ENCODE results near the gene SERHL2. TPM values are rescaled to one million over a fixed set of nuclear protein-coding genes. Genes with fewer than 3 reads are reported as not detected.
"Not testable (repeated sequence)": the region's sequence is repeated elsewhere in the genome, so short reads cannot be mapped to it uniquely, and the experiment has no call there.

Gene SERHL2
- total RNA-seq, 1 donor from 2014 or later, result 0.69 TPM

- not testable (repeated sequence) for H3K27me3 Mint-ChIP-seq (ENCODE audit: unreplicated experiment); H3K4me3 Mint-ChIP-seq (ENCODE audit: unreplicated experiment); H3K27ac Mint-ChIP-seq (ENCODE audit: unreplicated experiment); H3K4me1 Mint-ChIP-seq (ENCODE audit: unreplicated experiment); DNase-seq (ENCODE audit: low spot score); H3K9me3 Mint-ChIP-seq (ENCODE audit: unreplicated experiment); H3K36me3 Mint-ChIP-seq (ENCODE audit: low read depth, unreplicated experiment)
These were observed 17.3 kb downstream of the SERHL2 start for GRCh38 chr22:42571068-42571467.

GRCh38 chr22:42574046-42574445 lies 20.3 kb downstream of the SERHL2 start:
- H3K36me3 Mint-ChIP-seq (ENCODE audit: low read depth, unreplicated experiment), result peaks cover 10% of the 10 kb centered on the region
- not testable (repeated sequence) for H3K4me3 Mint-ChIP-seq (ENCODE audit: unreplicated experiment); H3K4me1 Mint-ChIP-seq (ENCODE audit: unreplicated experiment); H3K27ac Mint-ChIP-seq (ENCODE audit: unreplicated experiment); H3K27me3 Mint-ChIP-seq (ENCODE audit: unreplicated experiment); H3K9me3 Mint-ChIP-seq (ENCODE audit: unreplicated experiment); DNase-seq (ENCODE audit: low spot score)

- H3K27me3 Mint-ChIP-seq (ENCODE audit: unreplicated experiment); H3K4me3 Mint-ChIP-seq (ENCODE audit: unreplicated experiment); H3K4me1 Mint-ChIP-seq (ENCODE audit: unreplicated experiment); DNase-seq (ENCODE audit: low spot score); H3K9me3 Mint-ChIP-seq (ENCODE audit: unreplicated experiment); H3K27ac Mint-ChIP-seq (ENCODE audit: unreplicated experiment): not testable (repeated sequence)
- peaks cover 10% of the 10 kb centered on the region for H3K36me3 Mint-ChIP-seq (ENCODE audit: low read depth, unreplicated experiment)
These were observed 20.7 kb downstream of the SERHL2 start for GRCh38 chr22:42574468-42574867.

- not testable (repeated sequence) for H3K9me3 Mint-ChIP-seq (ENCODE audit: unreplicated experiment); H3K27ac Mint-ChIP-seq (ENCODE audit: unreplicated experiment); H3K4me3 Mint-ChIP-seq (ENCODE audit: unreplicated experiment); H3K4me1 Mint-ChIP-seq (ENCODE audit: unreplicated experiment); DNase-seq (ENCODE audit: low spot score); H3K27me3 Mint-ChIP-seq (ENCODE audit: unreplicated experiment)
- H3K36me3 Mint-ChIP-seq (ENCODE audit: low read depth, unreplicated experiment), result peaks cover 10% of the 10 kb centered on the region
These were observed 22.3 kb downstream of the SERHL2 start for GRCh38 chr22:42575996-42576574.

GRCh38 chr22:42577141-42577540 lies 23.4 kb downstream of the SERHL2 start:
- H3K4me1 Mint-ChIP-seq (ENCODE audit: unreplicated experiment); DNase-seq (ENCODE audit: low spot score); H3K27me3 Mint-ChIP-seq (ENCODE audit: unreplicated experiment); H3K9me3 Mint-ChIP-seq (ENCODE audit: unreplicated experiment); H3K4me3 Mint-ChIP-seq (ENCODE audit: unreplicated experiment); H3K27ac Mint-ChIP-seq (ENCODE audit: unreplicated experiment): not testable (repeated sequence)
- H3K36me3 Mint-ChIP-seq (ENCODE audit: low read depth, unreplicated experiment), result peaks cover 11% of the 10 kb centered on the region

GRCh38 chr22:42577623-42578240 lies 24.0 kb downstream of the SERHL2 start:
- Mint-ChIP-seq H3K9me3 (ENCODE audit: unreplicated experiment) (no peaks in the 10 kb centered on the region), H3K4me1 (ENCODE audit: unreplicated experiment) (peaks cover 10% of the 10 kb centered on the region), H3K27me3 (ENCODE audit: unreplicated experiment) (peaks cover 2% of the 10 kb centered on the region), H3K4me3 (ENCODE audit: unreplicated experiment) (no peak overlapping the region), H3K36me3 (ENCODE audit: low read depth, unreplicated experiment) (peaks cover 14% of the 10 kb centered on the region), H3K27ac (ENCODE audit: unreplicated experiment) (no peak overlapping the region)
- no peak for DNase-seq (ENCODE audit: low spot score)
- TF ChIP-seq CTCF (IDR thresholded peaks at IDR 0.05; ENCODE audit: unreplicated experiment), result no peak

GRCh38 chr22:42580040-42580439 lies 26.3 kb downstream of the SERHL2 start:
- H3K4me1 Mint-ChIP-seq (ENCODE audit: unreplicated experiment), result peaks cover 13% of the 10 kb centered on the region
- not testable (repeated sequence) for H3K9me3 Mint-ChIP-seq (ENCODE audit: unreplicated experiment); H3K27me3 Mint-ChIP-seq (ENCODE audit: unreplicated experiment); DNase-seq (ENCODE audit: low spot score); H3K4me3 Mint-ChIP-seq (ENCODE audit: unreplicated experiment)
- H3K27ac Mint-ChIP-seq (ENCODE audit: unreplicated experiment), result peak overlapping the region; percentile 36
- H3K36me3 Mint-ChIP-seq (ENCODE audit: low read depth, unreplicated experiment), result peaks cover 22% of the 10 kb centered on the region

GRCh38 chr22:42581194-42581761 lies 27.5 kb downstream of the SERHL2 start:
- peaks cover 27% of the 10 kb centered on the region for H3K36me3 Mint-ChIP-seq (ENCODE audit: low read depth, unreplicated experiment)
- H3K4me3 Mint-ChIP-seq (ENCODE audit: unreplicated experiment), result peak overlapping the region; percentile 94
- H3K27ac Mint-ChIP-seq (ENCODE audit: unreplicated experiment), result peak overlapping the region; percentile 78
- not testable (repeated sequence) for H3K27me3 Mint-ChIP-seq (ENCODE audit: unreplicated experiment); DNase-seq (ENCODE audit: low spot score); H3K9me3 Mint-ChIP-seq (ENCODE audit: unreplicated experiment)
- peaks cover 17% of the 10 kb centered on the region for H3K4me1 Mint-ChIP-seq (ENCODE audit: unreplicated experiment)
